SK-N-SH (cell line): ENCODE data around the gene CETN3.

Source experiments
- CHD2 ChIP-seq: fragments of 150-350 bp; IDR thresholded peaks from 2 replicates; pipeline ENCODE4 v1.6.1; 2018; ENCODE audit warnings: low read length; ENCODE audit not compliant: partially characterized antibody
- CTCF ChIP-seq: fragments of 200-600 bp; sonication (generic); IDR thresholded peaks from 2 replicates; pipeline ENCODE4 v1.6.1; 2017; ENCODE audit warnings: antibody characterized with exemption, mild to moderate bottlenecking, moderate library complexity
- ELF1 ChIP-seq: IDR thresholded peaks from 2 replicates; pipeline ENCODE4 v1.4.0; 2012
- EP300 ChIP-seq, 2 experiments: IDR thresholded peaks; 2 replicates each; pipeline versions ENCODE4 v1.4.0 to v1.6.1; 2012; ENCODE audit warnings: borderline replicate concordance in 1 of 2, low read depth in 1 of 2, low read length in 1 of 2
- EZH2phosphoT487 ChIP-seq: fragments of 200-600 bp; sonication (generic); IDR thresholded peaks from 2 replicates; pipeline ENCODE4 v1.6.1; 2017; ENCODE audit warnings: low read depth, mixed run types, mild to moderate bottlenecking, antibody characterized with exemption, moderate library complexity, borderline replicate concordance
- FOXM1 ChIP-seq: IDR thresholded peaks from 2 replicates; pipeline ENCODE4 v1.4.0; 2012; ENCODE audit warnings: low read depth, mild to moderate bottlenecking
- JUND ChIP-seq: IDR thresholded peaks from 2 replicates; pipeline ENCODE4 v1.4.0; 2012
- MEF2A ChIP-seq: IDR thresholded peaks from 2 replicates; pipeline ENCODE4 v1.4.0; 2012; ENCODE audit warnings: low read depth, borderline replicate concordance
- POLR2AphosphoS5 ChIP-seq: IDR thresholded peaks from 2 replicates; pipeline ENCODE4 v1.6.1; 2012; ENCODE audit warnings: low read depth, low read length
- RAD21 ChIP-seq: IDR thresholded peaks from 2 replicates; pipeline ENCODE4 v1.6.1; 2012; ENCODE audit warnings: mild to moderate bottlenecking, low read length
- SIN3A ChIP-seq: IDR thresholded peaks from 2 replicates; pipeline ENCODE4 v1.6.1; 2012; ENCODE audit warnings: low read depth, mild to moderate bottlenecking, low read length, moderate library complexity, borderline replicate concordance
- YY1 ChIP-seq: IDR thresholded peaks from 2 replicates; pipeline ENCODE4 v1.4.0; 2012; ENCODE audit warnings: low read depth, mild to moderate bottlenecking
- TF ChIP-seq, protein P1 (sequence below): IDR thresholded peaks from 2 replicates; pipeline ENCODE4 v1.6.1; 2012; ENCODE audit warnings: mild to moderate bottlenecking, low read depth, low read length, moderate library complexity
- TF ChIP-seq, protein P2 (sequence below): IDR thresholded peaks from 2 replicates; pipeline ENCODE4; 2012

DNA sequence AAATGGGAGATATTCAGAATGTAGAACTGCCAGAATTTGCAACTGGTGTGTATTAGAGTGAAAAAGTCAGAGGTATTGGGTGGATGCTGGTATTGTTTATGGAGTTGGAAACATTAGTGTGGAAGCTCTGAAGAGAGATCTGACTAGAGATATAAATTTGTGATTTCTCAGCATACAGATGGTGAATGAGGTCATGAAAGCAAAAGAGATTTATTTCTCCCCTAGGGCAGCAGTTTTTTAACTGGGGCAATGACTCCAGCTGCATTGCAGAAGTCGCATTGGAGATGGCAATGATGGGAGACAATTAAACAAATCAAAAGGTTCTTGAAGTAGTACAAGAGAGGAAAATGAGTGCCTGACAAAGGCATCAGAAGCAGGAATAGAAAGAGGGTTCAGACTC lies 64.9 kb downstream of the CETN3 start:
- TF ChIP-seq POLR2AphosphoS5 = no peak
- TF ChIP-seq MEF2A = no peak
- peak in 1 of 2 experiments; percentile 78; a peak in 2 of 4 replicates for TF ChIP-seq EP300 (IDR thresholded peaks at IDR 0.05; ENCODE audit: borderline replicate concordance in 1 of 2, low read depth in 1 of 2, low read length in 1 of 2)
- no peak for TF ChIP-seq CTCF
- no peak for TF ChIP-seq CHD2
- no peak for TF ChIP-seq YY1
- no peak for TF ChIP-seq FOXM1
- TF ChIP-seq, protein P1, sequence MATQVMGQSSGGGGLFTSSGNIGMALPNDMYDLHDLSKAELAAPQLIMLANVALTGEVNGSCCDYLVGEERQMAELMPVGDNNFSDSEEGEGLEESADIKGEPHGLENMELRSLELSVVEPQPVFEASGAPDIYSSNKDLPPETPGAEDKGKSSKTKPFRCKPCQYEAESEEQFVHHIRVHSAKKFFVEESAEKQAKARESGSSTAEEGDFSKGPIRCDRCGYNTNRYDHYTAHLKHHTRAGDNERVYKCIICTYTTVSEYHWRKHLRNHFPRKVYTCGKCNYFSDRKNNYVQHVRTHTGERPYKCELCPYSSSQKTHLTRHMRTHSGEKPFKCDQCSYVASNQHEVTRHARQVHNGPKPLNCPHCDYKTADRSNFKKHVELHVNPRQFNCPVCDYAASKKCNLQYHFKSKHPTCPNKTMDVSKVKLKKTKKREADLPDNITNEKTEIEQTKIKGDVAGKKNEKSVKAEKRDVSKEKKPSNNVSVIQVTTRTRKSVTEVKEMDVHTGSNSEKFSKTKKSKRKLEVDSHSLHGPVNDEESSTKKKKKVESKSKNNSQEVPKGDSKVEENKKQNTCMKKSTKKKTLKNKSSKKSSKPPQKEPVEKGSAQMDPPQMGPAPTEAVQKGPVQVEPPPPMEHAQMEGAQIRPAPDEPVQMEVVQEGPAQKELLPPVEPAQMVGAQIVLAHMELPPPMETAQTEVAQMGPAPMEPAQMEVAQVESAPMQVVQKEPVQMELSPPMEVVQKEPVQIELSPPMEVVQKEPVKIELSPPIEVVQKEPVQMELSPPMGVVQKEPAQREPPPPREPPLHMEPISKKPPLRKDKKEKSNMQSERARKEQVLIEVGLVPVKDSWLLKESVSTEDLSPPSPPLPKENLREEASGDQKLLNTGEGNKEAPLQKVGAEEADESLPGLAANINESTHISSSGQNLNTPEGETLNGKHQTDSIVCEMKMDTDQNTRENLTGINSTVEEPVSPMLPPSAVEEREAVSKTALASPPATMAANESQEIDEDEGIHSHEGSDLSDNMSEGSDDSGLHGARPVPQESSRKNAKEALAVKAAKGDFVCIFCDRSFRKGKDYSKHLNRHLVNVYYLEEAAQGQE = no peak
- no peak for TF ChIP-seq ELF1
- no peak for TF ChIP-seq EZH2phosphoT487
- no peak for TF ChIP-seq JUND
- no peak for TF ChIP-seq RAD21
- no peak for TF ChIP-seq SIN3A
- TF ChIP-seq, protein P2, sequence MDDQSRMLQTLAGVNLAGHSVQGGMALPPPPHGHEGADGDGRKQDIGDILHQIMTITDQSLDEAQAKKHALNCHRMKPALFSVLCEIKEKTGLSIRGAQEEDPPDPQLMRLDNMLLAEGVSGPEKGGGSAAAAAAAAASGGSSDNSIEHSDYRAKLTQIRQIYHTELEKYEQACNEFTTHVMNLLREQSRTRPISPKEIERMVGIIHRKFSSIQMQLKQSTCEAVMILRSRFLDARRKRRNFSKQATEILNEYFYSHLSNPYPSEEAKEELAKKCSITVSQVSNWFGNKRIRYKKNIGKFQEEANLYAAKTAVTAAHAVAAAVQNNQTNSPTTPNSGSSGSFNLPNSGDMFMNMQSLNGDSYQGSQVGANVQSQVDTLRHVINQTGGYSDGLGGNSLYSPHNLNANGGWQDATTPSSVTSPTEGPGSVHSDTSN = no peak
